ENCODE results near the gene KIF19.

Gene KIF19

DNA sequence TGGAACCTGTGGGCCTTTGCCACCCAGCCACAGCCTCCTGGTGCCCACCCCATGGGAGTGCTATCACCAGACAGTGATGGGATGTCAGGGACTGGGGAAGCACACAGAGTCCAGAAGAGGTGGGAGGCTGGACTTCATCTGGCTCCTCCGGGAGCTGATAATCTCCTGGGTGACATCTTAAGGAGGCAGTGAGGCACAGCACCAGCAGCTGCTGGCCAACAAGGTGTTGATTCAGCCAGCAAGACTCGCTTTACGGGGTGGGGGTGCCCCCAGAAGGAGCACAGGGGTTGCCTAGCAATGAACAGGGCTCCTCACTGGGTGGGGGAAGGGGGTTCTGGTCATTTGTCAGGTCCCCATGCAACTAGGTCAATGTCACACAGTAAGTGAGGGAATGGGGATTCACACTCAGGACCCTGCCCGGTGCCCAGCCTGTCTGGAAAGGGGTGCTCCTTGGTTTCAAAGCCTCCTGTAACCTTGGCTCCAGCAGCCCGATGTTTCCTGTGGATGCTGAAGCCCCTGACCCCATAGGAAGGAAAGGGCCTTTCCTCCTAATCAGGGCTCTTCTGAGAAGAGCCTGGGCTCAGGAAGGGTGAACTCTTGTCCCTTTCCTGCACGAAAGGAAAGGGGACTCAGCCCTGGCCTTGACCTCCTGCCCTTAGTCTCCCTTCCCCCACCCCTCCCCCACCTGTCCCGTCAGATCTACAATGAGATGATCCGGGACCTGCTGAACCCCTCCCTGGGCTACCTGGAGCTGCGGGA, 17.7 kb downstream of the KIF19 start:
- H3K27me3 ChIP-seq (ENCODE audit: insufficient read depth, poor library complexity, severe bottlenecking) = peaks cover 13% of the 10 kb centered on the region
- TF ChIP-seq CTCF (IDR thresholded peaks at IDR 0.05; ENCODE audit: insufficient read depth, low read length) (no peak), SPI1 (IDR thresholded peaks at IDR 0.05; ENCODE audit: borderline replicate concordance, low read depth) (no peak), GABPA (IDR thresholded peaks at IDR 0.05; ENCODE audit: low read depth) (no peak), POLR2AphosphoS5 (IDR thresholded peaks at IDR 0.05; ENCODE audit: low read depth) (no peak), REST (IDR thresholded peaks at IDR 0.05; ENCODE audit: insufficient replicate concordance, low read depth) (no peak)
- H3K4me3 ChIP-seq (replicated peaks; ENCODE audit: insufficient read depth, low read length) = no peak overlapping the region

DNA sequence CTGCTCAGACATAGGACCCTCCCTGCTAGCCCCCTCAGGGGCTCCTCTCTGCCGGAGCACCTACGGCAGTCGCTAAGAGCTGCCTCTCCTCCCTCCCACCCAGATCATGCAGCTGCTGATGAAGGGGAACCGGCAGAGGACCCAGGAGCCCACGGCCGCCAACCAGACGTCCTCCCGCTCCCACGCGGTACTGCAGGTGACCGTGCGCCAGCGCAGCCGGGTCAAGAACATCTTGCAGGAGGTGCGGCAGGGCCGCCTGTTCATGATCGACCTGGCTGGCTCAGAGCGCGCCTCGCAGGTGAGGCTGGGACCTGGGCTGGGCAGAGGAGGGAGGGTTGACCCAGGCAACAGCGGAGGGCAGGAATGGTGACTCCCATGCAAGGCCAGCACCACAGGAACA, 18.6 kb downstream of the KIF19 start:
- TF ChIP-seq SPI1 (IDR thresholded peaks at IDR 0.05; ENCODE audit: borderline replicate concordance, low read depth) (no peak), GABPA (IDR thresholded peaks at IDR 0.05; ENCODE audit: low read depth) (no peak), POLR2AphosphoS5 (IDR thresholded peaks at IDR 0.05; ENCODE audit: low read depth) (no peak), REST (IDR thresholded peaks at IDR 0.05; ENCODE audit: insufficient replicate concordance, low read depth) (no peak)
- DNase-seq (ENCODE audit: low read depth in 1 of 2, low spot score in 1 of 2) = no peak
- Histone ChIP-seq H3K27me3 (ENCODE audit: insufficient read depth, poor library complexity, severe bottlenecking) (peaks cover 14% of the 10 kb centered on the region), H3K4me3 (replicated peaks; ENCODE audit: insufficient read depth, low read length) (no peak overlapping the region), H3K27ac (replicated peaks) (no peak overlapping the region)

More for the DNA sequence above, 17.7 kb downstream of the KIF19 start:
- H3K27ac ChIP-seq (replicated peaks) = no peak overlapping the region
- no peak for DNase-seq (ENCODE audit: low read depth in 1 of 2, low spot score in 1 of 2)

- DNase-seq (ENCODE audit: low read depth in 1 of 2, low spot score in 1 of 2) = no peak
- no peak overlapping the region for H3K4me3 ChIP-seq (replicated peaks; ENCODE audit: insufficient read depth, low read length)
- TF ChIP-seq CTCF (IDR thresholded peaks at IDR 0.05; ENCODE audit: insufficient read depth, low read length) = no peak
- peaks cover 14% of the 10 kb centered on the region for H3K27me3 ChIP-seq (ENCODE audit: insufficient read depth, poor library complexity, severe bottlenecking)
- H3K27ac ChIP-seq (replicated peaks) = no peak overlapping the region
These were observed 19.6 kb downstream of the KIF19 start for GRCh38 chr17:74345433-74346241.

DNA sequence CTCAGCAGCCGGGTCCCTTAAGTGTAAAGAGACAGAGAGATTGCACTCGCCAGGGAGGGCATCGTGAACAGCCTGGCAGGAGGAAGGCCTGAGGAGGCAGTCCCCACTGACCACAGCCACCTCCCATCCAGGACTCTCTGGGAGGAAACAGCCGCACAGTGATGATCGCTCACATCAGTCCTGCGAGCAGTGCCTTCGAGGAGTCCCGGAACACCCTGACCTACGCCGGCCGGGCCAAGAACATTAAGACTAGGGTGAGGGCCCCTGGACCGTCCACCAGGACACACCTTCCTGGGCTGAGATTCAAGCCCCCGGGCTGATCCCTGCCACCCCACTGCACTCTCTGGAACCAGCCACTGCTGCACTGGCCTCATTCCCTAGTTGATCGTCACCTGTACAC, 21.6 kb downstream of the KIF19 start:
- TF ChIP-seq REST (IDR thresholded peaks at IDR 0.05; ENCODE audit: insufficient replicate concordance, low read depth) (no peak), SPI1 (IDR thresholded peaks at IDR 0.05; ENCODE audit: borderline replicate concordance, low read depth) (no peak), POLR2AphosphoS5 (IDR thresholded peaks at IDR 0.05; ENCODE audit: low read depth) (no peak), CTCF (IDR thresholded peaks at IDR 0.05; ENCODE audit: insufficient read depth, low read length) (no peak), GABPA (IDR thresholded peaks at IDR 0.05; ENCODE audit: low read depth) (no peak)
- Histone ChIP-seq H3K27ac (replicated peaks) (no peak overlapping the region), H3K4me3 (replicated peaks; ENCODE audit: insufficient read depth, low read length) (no peak overlapping the region), H3K27me3 (ENCODE audit: insufficient read depth, poor library complexity, severe bottlenecking) (peaks cover 28% of the 10 kb centered on the region)
- no peak for DNase-seq (ENCODE audit: low read depth in 1 of 2, low spot score in 1 of 2)
